IPS-20b (cell line): ENCODE results near the gene LHCGR.

ENCODE experiments used
- H3K27ac ChIP-seq: one replicate; pipeline ENCODE4 v1.5.1; 2013; ENCODE audit warnings: low read length
- H3K27me3 ChIP-seq: 2 replicates; pipeline ENCODE4 v1.6.1; 2013; ENCODE audit warnings: mild to moderate bottlenecking, low read length, inconsistent platforms; ENCODE audit not compliant: insufficient read depth
- H3K36me3 ChIP-seq: 2 replicates; pipeline ENCODE4 v1.6.1; 2013; ENCODE audit warnings: low read depth, mild to moderate bottlenecking, inconsistent platforms, low read length, moderate library complexity; ENCODE audit not compliant: insufficient read depth
- H3K4me1 ChIP-seq: 2 replicates; pipeline ENCODE4 v1.6.1; 2013; ENCODE audit warnings: mild to moderate bottlenecking, control low read depth, inconsistent platforms, low read length, moderate library complexity; ENCODE audit not compliant: insufficient read depth
- H3K4me3 ChIP-seq: 2 replicates; pipeline ENCODE4 v1.5.1; 2013; ENCODE audit warnings: mild to moderate bottlenecking, low read length, inconsistent platforms
- H3K9ac ChIP-seq: 2 replicates; pipeline ENCODE4 v1.6.1; 2013; ENCODE audit warnings: low read depth, mild to moderate bottlenecking, inconsistent platforms, low read length, moderate library complexity
- H3K9me3 ChIP-seq: 2 replicates; pipeline ENCODE4 v1.6.1; 2013; ENCODE audit warnings: mild to moderate bottlenecking, low read depth, low read length, inconsistent platforms; ENCODE audit not compliant: insufficient read depth

LHCGR gene

DNA sequence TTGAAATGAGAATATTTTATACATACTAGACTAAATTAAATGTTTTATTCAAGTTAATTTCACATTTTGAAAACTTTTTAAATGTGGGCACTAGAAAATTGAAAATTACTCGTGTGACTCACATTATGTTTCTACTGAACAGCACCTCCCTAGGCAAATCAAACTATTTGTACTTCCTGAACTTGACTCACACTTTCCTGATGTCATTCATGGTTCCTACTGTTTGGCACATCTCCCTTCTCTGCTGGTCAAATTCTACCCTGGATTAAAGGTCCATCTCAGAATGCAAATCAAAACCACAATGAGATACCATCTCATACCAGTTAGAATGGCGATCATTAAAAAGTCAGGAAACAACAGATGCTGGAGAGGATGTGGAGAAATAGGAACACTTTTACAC is 16.7 kb downstream of the LHCGR start:
- H3K27ac ChIP-seq, result no peak overlapping the region
- H3K4me3 ChIP-seq, result no peak overlapping the region
- H3K4me1 ChIP-seq, result no peaks in the 10 kb centered on the region; the same call in 1 of the 2 replicates
- H3K9ac ChIP-seq, result no peak overlapping the region
- H3K9me3 ChIP-seq, result no peaks in the 10 kb centered on the region
- no peaks in the 10 kb centered on the region for H3K36me3 ChIP-seq
- H3K27me3 ChIP-seq, result no peaks in the 10 kb centered on the region

DNA sequence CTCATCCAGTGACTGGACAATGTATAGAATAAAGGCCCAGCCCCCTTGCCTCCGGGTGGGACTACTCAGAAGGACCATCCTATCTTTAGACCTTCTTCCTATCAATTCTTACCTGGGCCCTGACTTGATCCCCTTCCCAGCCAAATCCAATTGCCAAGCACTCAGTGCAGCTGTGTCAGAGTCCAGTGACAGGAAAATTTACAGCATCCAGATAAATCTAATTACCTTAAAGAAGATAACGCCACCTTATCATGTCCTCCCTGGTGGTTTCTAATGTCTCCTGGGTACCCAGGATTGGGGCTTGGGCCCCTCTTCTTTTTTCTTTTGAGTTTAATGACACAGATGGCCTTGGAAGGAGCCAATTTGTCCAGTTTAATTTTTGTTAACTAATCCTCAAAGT is 19.3 kb downstream of the LHCGR start:
- Histone ChIP-seq H3K9me3 (no peaks in the 10 kb centered on the region), H3K9ac (no peak overlapping the region), H3K27ac (no peak overlapping the region), H3K4me3 (no peak overlapping the region), H3K4me1 (peaks cover 11% of the 10 kb centered on the region; the same call in 1 of the 2 replicates), H3K36me3 (no peaks in the 10 kb centered on the region), H3K27me3 (no peaks in the 10 kb centered on the region)

DNA sequence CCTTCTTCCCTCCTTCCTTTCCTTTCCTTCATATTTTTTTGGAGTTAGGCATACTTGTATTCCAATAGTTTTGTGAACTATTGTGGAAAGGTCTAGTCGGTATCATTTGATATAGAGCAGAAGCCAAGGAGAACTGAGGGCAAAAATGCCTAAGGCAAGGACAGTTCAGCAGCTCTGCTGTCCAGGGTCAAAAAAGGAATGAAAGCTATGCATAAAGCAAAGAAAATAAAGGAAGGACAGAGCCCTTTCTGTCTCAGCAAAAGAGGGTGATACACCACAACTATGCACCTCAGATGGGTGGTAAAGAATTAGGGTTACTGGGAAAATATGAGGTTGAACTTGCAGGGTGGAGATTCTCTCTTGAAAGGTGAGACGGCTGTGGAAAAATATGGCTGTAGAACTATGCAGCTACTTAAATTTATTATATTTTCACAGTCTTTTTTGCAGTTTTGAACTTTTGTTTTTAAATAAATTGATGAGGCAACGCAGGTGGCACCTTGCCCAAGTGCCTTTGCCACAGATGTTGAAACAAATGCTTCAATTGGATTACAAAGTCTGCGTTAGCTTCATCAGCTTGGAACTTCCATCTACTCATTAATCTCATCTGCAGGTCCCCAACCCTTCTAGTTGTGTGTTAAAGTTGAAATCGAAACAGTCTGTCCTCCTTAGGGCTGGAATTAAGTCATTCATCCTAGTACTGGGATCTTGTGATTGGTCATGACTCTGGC is 20.8 kb downstream of the LHCGR start:
- Histone ChIP-seq H3K9ac (no peak overlapping the region), H3K27me3 (no peaks in the 10 kb centered on the region), H3K4me3 (no peak overlapping the region), H3K36me3 (no peaks in the 10 kb centered on the region), H3K27ac (no peak overlapping the region), H3K9me3 (no peaks in the 10 kb centered on the region), H3K4me1 (peaks cover 20% of the 10 kb centered on the region)

DNA sequence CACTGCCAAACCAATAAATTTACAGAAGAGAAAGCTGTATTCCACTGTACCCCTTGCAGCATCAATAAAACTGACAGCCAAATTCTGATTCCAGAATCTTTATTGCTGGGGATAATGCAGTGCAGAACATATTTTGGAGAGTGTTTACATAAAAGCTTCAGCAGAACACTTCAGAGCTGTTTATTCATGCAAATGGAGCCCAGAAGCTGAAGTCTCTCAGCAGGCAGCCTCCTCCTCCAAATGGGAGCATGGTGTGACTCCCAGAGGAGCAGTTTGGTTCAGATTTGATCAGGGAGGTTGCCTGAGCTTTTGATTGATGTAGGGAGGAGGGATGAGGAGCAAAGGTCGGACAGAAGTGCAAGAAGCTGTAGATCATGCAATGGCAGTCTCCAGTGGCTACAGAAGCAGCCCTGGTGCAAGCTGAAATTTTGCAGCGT is 22.4 kb downstream of the LHCGR start:
- peaks cover 27% of the 10 kb centered on the region for H3K4me1 ChIP-seq
- no peaks in the 10 kb centered on the region for H3K27me3 ChIP-seq
- no peak overlapping the region for H3K27ac ChIP-seq
- no peaks in the 10 kb centered on the region for H3K36me3 ChIP-seq
- H3K9ac ChIP-seq, result no peak overlapping the region
- no peaks in the 10 kb centered on the region for H3K9me3 ChIP-seq
- H3K4me3 ChIP-seq, result no peak overlapping the region

DNA sequence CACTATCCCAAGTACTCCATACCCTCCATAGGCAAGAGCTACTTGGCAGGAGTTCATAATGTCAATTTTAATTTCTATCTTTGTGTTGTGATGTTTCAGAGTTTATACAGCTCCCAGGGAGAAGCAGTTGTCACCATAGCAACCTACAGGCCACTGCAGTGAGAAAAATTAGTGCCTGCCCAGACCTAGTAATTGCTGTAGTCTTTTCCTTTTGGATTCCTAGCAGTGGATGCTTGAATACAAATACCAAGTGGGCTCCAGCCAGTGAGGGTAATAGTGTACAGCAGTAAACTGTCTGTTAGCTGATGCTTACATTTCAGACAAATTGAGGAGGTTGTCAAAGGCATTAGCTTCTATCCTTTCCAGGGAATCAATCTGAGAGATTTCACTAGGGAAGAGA is 26.7 kb downstream of the LHCGR start:
- no peak overlapping the region for H3K9ac ChIP-seq
- no peaks in the 10 kb centered on the region for H3K27me3 ChIP-seq
- no peak overlapping the region for H3K4me3 ChIP-seq
- no peaks in the 10 kb centered on the region for H3K9me3 ChIP-seq
- peaks cover 27% of the 10 kb centered on the region for H3K4me1 ChIP-seq
- no peaks in the 10 kb centered on the region for H3K36me3 ChIP-seq
- H3K27ac ChIP-seq, result no peak overlapping the region

DNA sequence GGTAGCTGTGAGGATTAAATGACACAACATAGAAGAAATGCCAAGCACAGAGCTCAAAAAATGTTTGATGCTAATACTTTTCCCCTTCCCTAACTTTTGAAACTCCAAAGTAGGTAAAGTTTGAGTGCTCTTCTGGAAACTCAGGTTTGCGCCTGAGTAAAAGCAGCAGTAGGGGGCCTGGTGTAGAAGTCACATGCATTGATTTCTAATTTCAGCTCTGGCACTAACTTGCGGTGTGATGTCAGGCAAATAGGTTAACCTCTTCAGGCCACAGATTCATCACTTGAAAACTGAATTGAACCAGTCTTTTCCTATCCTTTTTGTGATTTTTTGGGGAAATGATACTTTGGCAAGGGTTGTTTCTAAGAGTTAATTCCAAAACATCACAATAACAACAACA is 27.2 kb downstream of the LHCGR start:
- H3K36me3 ChIP-seq, result no peaks in the 10 kb centered on the region
- H3K9ac ChIP-seq, result no peak overlapping the region
- H3K4me3 ChIP-seq, result no peak overlapping the region
- H3K27ac ChIP-seq, result no peak overlapping the region
- no peaks in the 10 kb centered on the region for H3K27me3 ChIP-seq
- no peaks in the 10 kb centered on the region for H3K9me3 ChIP-seq
- H3K4me1 ChIP-seq, result peaks cover 23% of the 10 kb centered on the region

DNA sequence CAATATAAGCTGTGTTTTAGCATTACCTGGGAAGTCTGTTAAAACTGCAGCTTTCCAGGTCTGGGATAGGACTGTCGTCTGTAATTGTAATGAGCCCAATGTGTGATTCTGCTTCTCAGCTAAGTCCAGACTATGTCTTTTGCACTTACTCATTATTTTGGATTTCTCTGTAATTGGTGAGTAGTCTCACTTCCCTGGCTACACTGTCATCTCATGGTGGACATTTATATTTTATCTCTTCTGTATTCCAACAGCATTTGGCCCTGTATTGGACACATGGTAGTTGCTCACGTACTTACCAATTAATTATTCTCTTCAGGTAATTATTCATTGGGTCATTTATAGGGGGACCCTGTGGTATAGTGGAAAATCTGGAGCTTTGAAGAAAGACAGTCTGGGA is 28.0 kb downstream of the LHCGR start:
- Histone ChIP-seq H3K27me3 (no peaks in the 10 kb centered on the region), H3K4me1 (peaks cover 18% of the 10 kb centered on the region), H3K36me3 (no peaks in the 10 kb centered on the region), H3K4me3 (no peak overlapping the region), H3K27ac (no peak overlapping the region), H3K9me3 (no peaks in the 10 kb centered on the region), H3K9ac (no peak overlapping the region)

DNA sequence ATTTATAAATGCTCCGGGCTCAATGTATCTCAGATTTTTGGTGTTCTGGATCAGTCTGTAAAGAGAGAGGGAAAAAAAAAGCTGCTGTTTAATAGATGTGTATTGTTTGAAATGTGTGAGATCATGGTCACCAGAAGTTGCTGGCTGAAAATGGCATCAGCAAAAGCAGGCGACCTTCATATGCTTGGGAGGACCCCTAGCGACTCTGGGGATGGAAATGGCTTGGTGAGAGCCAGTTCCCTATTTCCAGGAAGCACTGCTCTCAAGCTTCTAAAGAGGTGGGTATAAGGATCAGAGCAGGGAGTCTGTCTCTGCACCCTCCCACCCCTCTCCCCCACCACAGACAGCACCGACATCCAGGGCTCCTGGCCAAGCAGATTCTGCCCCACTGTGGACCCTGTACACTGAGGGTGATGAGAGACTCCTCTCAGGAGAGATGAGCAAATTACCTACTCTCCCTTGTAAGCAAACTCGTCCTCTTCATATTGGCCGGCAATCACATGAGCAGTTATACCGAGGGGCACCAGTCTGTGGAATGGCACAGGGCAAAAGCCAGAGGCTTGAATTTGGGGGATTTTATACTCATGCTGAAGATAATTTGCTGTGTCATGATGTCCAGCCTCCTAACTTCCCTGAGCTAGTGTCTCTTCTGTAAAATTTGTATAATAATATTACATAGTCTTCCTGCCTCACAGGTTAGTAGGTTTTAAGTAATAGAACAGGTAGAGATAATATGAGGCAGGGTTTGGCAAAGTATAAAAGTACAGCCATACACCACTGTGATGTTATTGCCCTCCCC is 29.6 kb downstream of the LHCGR start:
- H3K36me3 ChIP-seq, result no peaks in the 10 kb centered on the region
- H3K27ac ChIP-seq, result no peak overlapping the region
- H3K27me3 ChIP-seq, result no peaks in the 10 kb centered on the region
- no peaks in the 10 kb centered on the region for H3K9me3 ChIP-seq
- H3K9ac ChIP-seq, result no peak overlapping the region
- no peak overlapping the region for H3K4me3 ChIP-seq
- peaks cover 16% of the 10 kb centered on the region for H3K4me1 ChIP-seq

DNA sequence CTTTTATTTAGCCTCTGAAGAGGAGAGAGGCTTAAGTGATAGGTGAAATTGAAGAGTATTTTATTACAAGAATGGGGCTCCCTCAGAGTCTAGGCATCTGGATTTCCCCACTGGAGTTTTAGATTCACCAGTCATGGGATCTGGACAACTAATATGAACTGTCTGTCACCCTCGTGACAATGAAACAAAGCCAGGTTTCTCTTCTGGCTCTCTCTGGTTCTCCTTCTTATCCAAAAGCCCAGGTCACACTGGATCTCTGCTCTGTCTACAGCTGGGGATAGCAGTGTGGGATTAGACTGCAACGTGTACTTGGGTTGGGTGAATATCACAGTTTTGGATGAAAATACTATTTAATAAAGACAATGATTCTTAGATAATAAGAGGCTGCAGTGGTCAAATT is 31.2 kb downstream of the LHCGR start:
- Histone ChIP-seq H3K9me3 (no peaks in the 10 kb centered on the region), H3K9ac (no peak overlapping the region), H3K27ac (no peak overlapping the region), H3K4me1 (peaks cover 9% of the 10 kb centered on the region; the same call in 1 of the 2 replicates), H3K36me3 (no peaks in the 10 kb centered on the region), H3K4me3 (no peak overlapping the region), H3K27me3 (no peaks in the 10 kb centered on the region)

DNA sequence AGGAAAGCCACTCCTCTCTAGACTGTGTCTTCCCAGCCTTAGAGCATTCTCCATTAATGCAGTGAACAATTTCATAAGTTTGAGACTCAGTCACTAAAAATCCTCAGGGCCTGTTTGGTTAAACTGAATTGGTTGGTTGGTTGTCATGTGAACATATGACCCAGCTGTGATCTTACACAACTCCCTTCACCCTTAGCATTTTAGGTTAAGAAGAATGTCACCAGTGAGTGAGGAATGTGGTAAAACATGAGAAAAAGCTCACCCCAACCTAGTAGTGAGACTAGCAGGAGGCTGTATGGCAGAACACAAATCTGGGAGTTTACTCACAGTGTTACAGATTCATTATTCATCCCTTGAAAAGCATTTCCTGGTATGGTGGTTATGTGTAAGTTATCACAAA is 32.4 kb downstream of the LHCGR start:
- Histone ChIP-seq H3K4me3 (no peak overlapping the region), H3K27ac (no peak overlapping the region), H3K9ac (no peak overlapping the region), H3K36me3 (no peaks in the 10 kb centered on the region), H3K9me3 (no peaks in the 10 kb centered on the region), H3K4me1 (peaks cover 7% of the 10 kb centered on the region; the same call in 1 of the 2 replicates), H3K27me3 (no peaks in the 10 kb centered on the region)

DNA sequence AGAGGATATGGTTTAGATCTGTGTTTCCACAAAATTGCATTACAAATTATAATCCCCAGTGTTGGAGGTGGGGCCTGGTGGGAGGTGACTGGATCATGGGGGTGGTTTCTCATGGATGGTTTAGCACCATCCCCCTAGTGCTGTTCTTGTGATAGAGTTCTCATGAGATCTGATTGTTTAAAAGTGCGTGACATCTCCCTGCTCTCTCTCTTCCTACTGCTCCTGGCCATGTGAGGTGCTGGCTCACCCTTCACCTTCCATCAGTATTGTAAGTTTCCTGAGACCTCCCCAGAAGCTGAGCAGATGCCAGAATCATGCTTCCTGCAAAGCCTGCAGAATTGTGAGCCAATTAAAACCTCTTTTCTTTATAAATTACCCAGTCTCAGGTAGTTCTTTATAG is 33.1 kb downstream of the LHCGR start:
- no peak overlapping the region for H3K4me3 ChIP-seq
- H3K27ac ChIP-seq, result no peak overlapping the region
- no peaks in the 10 kb centered on the region for H3K9me3 ChIP-seq
- H3K36me3 ChIP-seq, result no peaks in the 10 kb centered on the region
- H3K4me1 ChIP-seq, result peaks cover 11% of the 10 kb centered on the region
- no peak overlapping the region for H3K9ac ChIP-seq
- H3K27me3 ChIP-seq, result no peaks in the 10 kb centered on the region

DNA sequence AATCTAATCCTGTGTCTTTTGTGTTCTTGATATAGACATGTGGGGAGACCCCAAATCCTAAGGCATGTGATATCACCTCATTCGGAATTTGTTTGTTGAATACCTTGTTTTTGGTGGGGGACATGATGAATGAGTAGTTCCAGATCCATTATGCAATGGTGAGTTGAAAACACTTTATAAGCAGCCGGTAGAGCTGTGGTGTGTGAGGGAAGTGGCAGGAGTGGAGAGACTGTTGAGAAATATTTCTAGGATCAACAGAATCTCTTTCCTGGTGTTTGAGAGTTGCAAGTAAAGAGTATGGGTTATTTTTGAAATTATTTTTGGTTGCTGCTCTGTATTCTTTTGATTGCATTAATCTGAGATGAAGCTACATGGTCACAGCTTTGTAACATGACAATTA is 34.4 kb downstream of the LHCGR start:
- Histone ChIP-seq H3K27ac (no peak overlapping the region), H3K4me3 (no peak overlapping the region), H3K9ac (no peak overlapping the region), H3K4me1 (peaks cover 11% of the 10 kb centered on the region), H3K36me3 (no peaks in the 10 kb centered on the region), H3K27me3 (no peaks in the 10 kb centered on the region), H3K9me3 (no peaks in the 10 kb centered on the region)
